SK-N-SH (cell line): ENCODE results near the gene DTNA. TPM values are rescaled to one million over a fixed set of nuclear protein-coding genes. Genes with fewer than 3 reads are reported as not detected.

Experiments
- CTCF ChIA-PET: fragments of 300-600, 350-600 bp; formaldehyde crosslinking; extraction: SDS; loops from one replicate; lab custom pipeline; 2021; lab: Yijun Ruan, JAX
- POLR2A ChIA-PET: fragments of 350-600 bp; sonication (Branson Sonifier 250); formaldehyde crosslinking; extraction: SDS; loops from one replicate; lab custom pipeline; 2020; ENCODE audit warnings: antibody characterized with exemption, inconsistent platforms; lab: Yijun Ruan, JAX
- DNase-seq: peaks from one replicate; pipeline ENCODE4 v3.0.0; 2012
- H2AFZ ChIP-seq: fragments of 200-600 bp; sonication (generic); 2 replicates; pipeline ENCODE4 v1.8.1; 2016; ENCODE audit warnings: antibody characterized with exemption, mild to moderate bottlenecking, low read depth
- H3F3A ChIP-seq: fragments of 200-600 bp; sonication (generic); replicated peaks from 2 replicates; pipeline ENCODE3; 2016; ENCODE audit warnings: antibody characterized with exemption, mild to moderate bottlenecking; ENCODE audit not compliant: insufficient read depth
- H3K27ac ChIP-seq, 2 experiments: fragments of 200-500 bp in 1 of 2; fragments of 200-600 bp in 1 of 2; sonication (Bioruptor generic) in 1 of 2; sonication (generic), shearing (Covaris generic) in 1 of 2; 2 replicates each; pipeline versions ENCODE4 v1.5.1 to v1.6.1; 2014 to 2016; ENCODE audit warnings: low read depth in 2 of 2, inconsistent platforms in 1 of 2, low read length in 1 of 2, mild to moderate bottlenecking in 1 of 2, mixed read lengths in 1 of 2
- H3K27me3 ChIP-seq: fragments of 200-600 bp; sonication (generic), shearing (Covaris generic); 2 replicates; pipeline ENCODE4 v1.6.1; 2016; ENCODE audit warnings: mixed run types; ENCODE audit not compliant: insufficient read depth
- H3K36me3 ChIP-seq, 2 experiments: fragments of 200-500 bp in 1 of 2; fragments of 200-600 bp in 1 of 2; sonication (Bioruptor generic) in 1 of 2; sonication (generic) in 1 of 2; replicated peaks in 1 of 2; 2 replicates each; pipeline versions ENCODE3 to v1.5.1; 2014 to 2016; ENCODE audit warnings: low read length in 1 of 2, mild to moderate bottlenecking in 1 of 2; ENCODE audit not compliant: insufficient read depth in 2 of 2, control insufficient read depth in 1 of 2
- H3K4me1 ChIP-seq, 2 experiments: fragments of 200-500 bp in 1 of 2; fragments of 200-600 bp in 1 of 2; sonication (Bioruptor generic) in 1 of 2; sonication (generic), shearing (Covaris generic) in 1 of 2; 2 replicates each; pipeline versions ENCODE4 v1.5.1 to v1.6.1; 2014 to 2016; ENCODE audit warnings: low read depth in 1 of 2, low read length in 1 of 2, mixed run types in 1 of 2; ENCODE audit not compliant: insufficient read depth in 2 of 2, control insufficient read depth in 1 of 2
- H3K4me2 ChIP-seq: fragments of 200-600 bp; sonication (generic), shearing (Covaris generic); 2 replicates; pipeline ENCODE4 v1.6.1; 2017; ENCODE audit warnings: mixed run types
- H3K4me3 ChIP-seq, 2 experiments: fragments of 200-500 bp in 1 of 2; fragments of 200-600 bp in 1 of 2; sonication (Bioruptor generic) in 1 of 2; sonication (generic), shearing (Covaris generic) in 1 of 2; 2 replicates each; pipeline versions ENCODE4 v1.5.1 to v1.8.1; 2014 to 2016; ENCODE audit warnings: low read depth in 2 of 2, inconsistent platforms in 1 of 2, low read length in 1 of 2, mild to moderate bottlenecking in 1 of 2, mixed read lengths in 1 of 2, moderate library complexity in 1 of 2
- H3K79me2 ChIP-seq: fragments of 200-600 bp; sonication (generic); 2 replicates; pipeline ENCODE4 v1.8.1; 2017; ENCODE audit warnings: mild to moderate bottlenecking; ENCODE audit not compliant: insufficient read depth
- H3K9ac ChIP-seq: fragments of 200-600 bp; sonication (generic); 2 replicates; pipeline ENCODE4 v1.6.1; 2017; ENCODE audit warnings: mixed run types
- H3K9me2 ChIP-seq: fragments of 200-600 bp; sonication (generic); 2 replicates; pipeline ENCODE4 v1.6.1; 2017; ENCODE audit warnings: mixed run types
- H3K9me3 ChIP-seq: fragments of 200-600 bp; sonication (generic); 2 replicates; pipeline ENCODE4 v1.6.1; 2017; ENCODE audit warnings: mixed run types, mild to moderate bottlenecking, moderate library complexity
- H4K20me1 ChIP-seq: fragments of 200-600 bp; sonication (generic); 2 replicates; pipeline ENCODE4 v1.6.1; 2017; ENCODE audit warnings: mild to moderate bottlenecking, mixed run types; ENCODE audit not compliant: insufficient read depth
- CTCF ChIP-seq: fragments of 200-600 bp; sonication (generic); IDR thresholded peaks from 2 replicates; pipeline ENCODE4 v1.6.1; 2017; ENCODE audit warnings: antibody characterized with exemption, mild to moderate bottlenecking, moderate library complexity
- FOSL2 ChIP-seq: IDR thresholded peaks from 2 replicates; pipeline ENCODE4 v1.4.0; 2012; ENCODE audit warnings: low read depth, mild to moderate bottlenecking, moderate library complexity, borderline replicate concordance
- RAD21 ChIP-seq: IDR thresholded peaks from 2 replicates; pipeline ENCODE4 v1.6.1; 2012; ENCODE audit warnings: mild to moderate bottlenecking, low read length
- RFX5 ChIP-seq: IDR thresholded peaks from 2 replicates; pipeline ENCODE4 v1.6.1; 2012; ENCODE audit warnings: mild to moderate bottlenecking, improper control_type of control experiment, low read length
- SIN3A ChIP-seq: IDR thresholded peaks from 2 replicates; pipeline ENCODE4 v1.6.1; 2012; ENCODE audit warnings: low read depth, mild to moderate bottlenecking, low read length, moderate library complexity, borderline replicate concordance
- WGBS: methylation state at CpG from one replicate; pipeline ENCODE4 v1.1.6; 2017; ENCODE audit warnings: low lambda C conversion rate; 5-methylcytosine and 5-hydroxymethylcytosine counted together
- polyA plus RNA-seq, 3 experiments: library from polyadenylated mRNA; depleted of rRNA; stranded (reverse); fragments of >200 nt; gene quantifications; 2 replicates each; pipeline ENCODE4 v1.2.3, GENCODE V29; 2012
- TF ChIP-seq, protein P1 (sequence below): fragments of 150-350 bp; IDR thresholded peaks from 2 replicates; pipeline ENCODE4 v1.6.1; 2017; ENCODE audit warnings: antibody characterized with exemption, low read length, low read depth, borderline replicate concordance
- TF ChIP-seq, protein P2 (sequence below): IDR thresholded peaks from 2 replicates; pipeline ENCODE4 v1.4.0; 2012; ENCODE audit warnings: low read depth, borderline replicate concordance

DTNA gene
- polyA plus RNA-seq, 1 of the 3 experiments (the other 2 are of a cell fraction): 7.9 TPM

DNA sequence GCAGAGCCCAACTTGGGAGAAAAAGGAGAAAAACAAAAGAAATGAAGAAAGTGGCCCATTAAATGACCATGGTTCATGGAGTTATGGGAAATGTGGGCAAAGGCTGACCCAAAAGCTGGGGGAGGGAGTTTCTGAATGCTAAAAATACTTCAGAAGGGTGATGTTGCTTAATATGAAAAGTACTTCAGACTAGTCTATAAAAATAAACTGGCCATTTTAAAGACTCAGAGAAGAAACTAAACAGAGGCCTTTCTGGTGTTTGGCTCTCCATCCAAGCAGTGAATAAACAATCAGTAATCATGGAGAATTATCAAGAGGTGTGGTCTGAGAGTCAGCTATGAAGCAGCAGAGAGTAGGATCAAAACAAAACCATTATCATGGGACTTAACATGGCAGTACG is 170.3 kb downstream of the DTNA start:
- Histone ChIP-seq H3K4me1 (no peaks in the 10 kb centered on the region), H3K79me2 (no peaks in the 10 kb centered on the region), H3K9me3 (no peaks in the 10 kb centered on the region), H4K20me1 (no peaks in the 10 kb centered on the region), H2AFZ (no peak overlapping the region), H3F3A (no peaks in the 10 kb centered on the region), H3K9me2 (no peaks in the 10 kb centered on the region), H3K9ac (no peak overlapping the region), H3K27ac (no peak overlapping the region), H3K36me3 (no peaks in the 10 kb centered on the region), H3K27me3 (no peaks in the 10 kb centered on the region), H3K4me2 (no peak overlapping the region), H3K4me3 (no peak overlapping the region)
- DNase-seq: no peak
- CTCF ChIA-PET: interaction anchor here (1.3 to 1.9 kb wide), 3 partner anchors 10 to 226 kb away, joined by 3 to 5 read pairs (median 4); no protein-coding TSS in a partner anchor
- 79% methylated on average over 1 of the region's 1 CpG for WGBS
- POLR2A ChIA-PET: no interaction called here
- no peak for TF ChIP-seq RFX5
- no peak for TF ChIP-seq FOSL2
- TF ChIP-seq, protein P1, sequence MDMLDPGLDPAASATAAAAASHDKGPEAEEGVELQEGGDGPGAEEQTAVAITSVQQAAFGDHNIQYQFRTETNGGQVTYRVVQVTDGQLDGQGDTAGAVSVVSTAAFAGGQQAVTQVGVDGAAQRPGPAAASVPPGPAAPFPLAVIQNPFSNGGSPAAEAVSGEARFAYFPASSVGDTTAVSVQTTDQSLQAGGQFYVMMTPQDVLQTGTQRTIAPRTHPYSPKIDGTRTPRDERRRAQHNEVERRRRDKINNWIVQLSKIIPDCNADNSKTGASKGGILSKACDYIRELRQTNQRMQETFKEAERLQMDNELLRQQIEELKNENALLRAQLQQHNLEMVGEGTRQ: no peak
- TF ChIP-seq, protein P2, sequence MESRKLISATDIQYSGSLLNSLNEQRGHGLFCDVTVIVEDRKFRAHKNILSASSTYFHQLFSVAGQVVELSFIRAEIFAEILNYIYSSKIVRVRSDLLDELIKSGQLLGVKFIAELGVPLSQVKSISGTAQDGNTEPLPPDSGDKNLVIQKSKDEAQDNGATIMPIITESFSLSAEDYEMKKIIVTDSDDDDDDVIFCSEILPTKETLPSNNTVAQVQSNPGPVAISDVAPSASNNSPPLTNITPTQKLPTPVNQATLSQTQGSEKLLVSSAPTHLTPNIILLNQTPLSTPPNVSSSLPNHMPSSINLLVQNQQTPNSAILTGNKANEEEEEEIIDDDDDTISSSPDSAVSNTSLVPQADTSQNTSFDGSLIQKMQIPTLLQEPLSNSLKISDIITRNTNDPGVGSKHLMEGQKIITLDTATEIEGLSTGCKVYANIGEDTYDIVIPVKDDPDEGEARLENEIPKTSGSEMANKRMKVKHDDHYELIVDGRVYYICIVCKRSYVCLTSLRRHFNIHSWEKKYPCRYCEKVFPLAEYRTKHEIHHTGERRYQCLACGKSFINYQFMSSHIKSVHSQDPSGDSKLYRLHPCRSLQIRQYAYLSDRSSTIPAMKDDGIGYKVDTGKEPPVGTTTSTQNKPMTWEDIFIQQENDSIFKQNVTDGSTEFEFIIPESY: no peak

DNA sequence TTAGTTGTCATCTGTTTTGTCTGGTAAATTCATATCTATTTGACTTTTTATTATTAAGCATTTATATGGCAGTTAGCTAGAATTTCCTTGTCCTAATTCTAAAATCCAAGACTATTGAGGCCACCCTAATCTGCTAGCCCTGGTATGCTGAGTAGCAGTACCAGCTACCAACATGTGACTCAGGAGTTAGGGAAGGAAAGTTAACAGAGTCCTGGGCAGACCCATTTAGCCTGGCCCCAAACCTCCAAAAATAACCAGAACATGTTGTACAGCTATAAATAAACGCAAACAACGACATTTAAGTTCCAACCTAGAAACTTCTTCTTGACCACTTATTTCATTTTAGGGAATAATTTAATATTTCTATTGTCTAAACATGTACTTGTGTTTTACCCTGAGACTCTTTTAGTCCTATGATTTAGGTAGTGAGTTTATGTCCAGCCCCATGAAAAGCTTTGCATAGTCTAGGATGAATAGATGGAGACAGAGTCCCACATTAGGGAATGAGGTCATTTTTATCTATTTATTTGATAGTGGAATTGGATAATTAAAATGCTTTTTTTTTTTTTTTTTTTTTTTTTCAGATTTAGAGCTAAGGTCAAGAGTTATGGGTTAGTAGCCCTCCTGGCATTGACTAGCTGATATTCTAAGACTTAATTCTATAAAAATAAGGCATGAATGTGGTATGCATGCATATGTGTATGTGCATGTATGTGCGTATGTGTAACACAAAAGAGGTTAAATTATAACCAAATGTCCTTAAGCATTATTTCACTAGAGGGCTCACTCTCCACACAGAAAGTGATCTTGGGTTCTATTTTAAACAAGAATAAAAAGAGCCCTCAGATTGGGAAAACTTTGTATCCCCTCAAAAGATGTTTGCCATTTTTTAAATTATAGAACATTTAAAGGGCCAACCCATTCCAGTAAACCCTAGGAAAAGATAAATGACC is 171.1 kb downstream of the DTNA start:
- no peak overlapping the region for H3K4me2 ChIP-seq
- CTCF ChIA-PET: interaction anchor here (0.8 to 1.9 kb wide), 5 partner anchors 10 to 263 kb away, joined by 3 to 5 read pairs (median 4); no protein-coding TSS in a partner anchor
- no peaks in the 10 kb centered on the region for H3K27me3 ChIP-seq
- DNase-seq: no peak
- 81% methylated on average over 3 of the region's 3 CpGs for WGBS
- H3K9ac ChIP-seq: no peak overlapping the region
- peak; percentile 47 for TF ChIP-seq CTCF
- no peak for TF ChIP-seq SIN3A
- TF ChIP-seq RAD21: peak; percentile 57
- H3K27ac ChIP-seq: no peak overlapping the region
- H3K79me2 ChIP-seq: no peaks in the 10 kb centered on the region
- no peaks in the 10 kb centered on the region for H3K36me3 ChIP-seq
- POLR2A ChIA-PET: no interaction called here
- H3K9me2 ChIP-seq: no peaks in the 10 kb centered on the region
- no peaks in the 10 kb centered on the region for H3F3A ChIP-seq
- no peaks in the 10 kb centered on the region for H4K20me1 ChIP-seq
- no peak overlapping the region for H3K4me3 ChIP-seq
- no peaks in the 10 kb centered on the region for H3K4me1 ChIP-seq
- no peak overlapping the region for H2AFZ ChIP-seq
- H3K9me3 ChIP-seq: no peaks in the 10 kb centered on the region
